ENCODE measurements around the gene TFCP2.
"Not testable (repeated sequence)": the region's sequence is repeated elsewhere in the genome, so short reads cannot be mapped to it uniquely, and the experiment has no call there.

TFCP2 gene

GRCh38 chr12:51172515-51173431, at the start of gene TFCP2:
Gene TFCP2 (minus strand): TSS chr12:51173135. CDS start chr12:51172422, 713 bp downstream.
- peak; percentile 87 to 93 for DNase-seq

GRCh38 chr12:51222461-51222860, 49.5 kb upstream of the TFCP2 start:
- no peak for DNase-seq

GRCh38 chr12:51219857-51220256, 46.9 kb upstream of the TFCP2 start:
- DNase-seq: not testable (repeated sequence)

- DNase-seq: no peak
Measured at GRCh38 chr12:51219322-51219721, 46.4 kb upstream of the TFCP2 start.

- DNase-seq: no peak
Measured at GRCh38 chr12:51218607-51219161, 45.7 kb upstream of the TFCP2 start.

GRCh38 chr12:51217968-51218606, 45.2 kb upstream of the TFCP2 start, which contains the start of gene POU6F1:
Gene POU6F1 (minus strand): TSS chr12:51218062. CDS start chr12:51206836, 11,226 bp downstream.
- DNase-seq: peak; percentile 58 to 68

GRCh38 chr12:51217133-51217967, 44.4 kb upstream of the TFCP2 start:
- peak in 1 of 2 experiments; percentile 15 for DNase-seq

GRCh38 chr12:51216642-51217041, 43.7 kb upstream of the TFCP2 start:
- no peak for DNase-seq

- no peak for DNase-seq
Measured at GRCh38 chr12:51214895-51215294, 42.0 kb upstream of the TFCP2 start.

GRCh38 chr12:51210690-51211395, 37.9 kb upstream of the TFCP2 start:
- no peak for DNase-seq

- no peak for DNase-seq
Measured at GRCh38 chr12:51209259-51209658, 36.3 kb upstream of the TFCP2 start.

GRCh38 chr12:51208016-51208660, 35.2 kb upstream of the TFCP2 start:
- DNase-seq: no peak

GRCh38 chr12:51205350-51205749, 32.4 kb upstream of the TFCP2 start:
- DNase-seq: no peak

GRCh38 chr12:51202718-51203117, 29.8 kb upstream of the TFCP2 start:
- no peak for DNase-seq

GRCh38 chr12:51200806-51201205, 27.9 kb upstream of the TFCP2 start:
- DNase-seq: no peak

- no peak for DNase-seq
Measured at GRCh38 chr12:51200156-51200555, 27.2 kb upstream of the TFCP2 start.

- DNase-seq: no peak
Measured at GRCh38 chr12:51199366-51199945, 26.5 kb upstream of the TFCP2 start.

- DNase-seq: no peak
Measured at GRCh38 chr12:51198568-51199365, 25.8 kb upstream of the TFCP2 start.

GRCh38 chr12:51197736-51198567, 25.0 kb upstream of the TFCP2 start:
- no peak for DNase-seq
